Keratinocyte (primary cell): ENCODE results near the gene RMND5A. TPM values are rescaled to one million over a fixed set of nuclear protein-coding genes. Genes with fewer than 3 reads are reported as not detected.

ENCODE experiments used
- DNase-seq: peaks from one replicate; pipeline ENCODE4 v3.0.0-alpha.2; 2011; ENCODE audit warnings: low read depth, missing footprints, low spot score
- FAIRE-seq: peaks from 2 replicates; lab custom pipeline; 2011; peaks lifted over from hg19 to GRCh38; lab: Jason Lieb, UNC
- H2AFZ ChIP-seq: 2 replicates; pipeline ENCODE4 v1.6.0; 2012; ENCODE audit warnings: low read length, control low read depth, inconsistent platforms; ENCODE audit not compliant: control insufficient read depth
- H3K27ac ChIP-seq: 2 replicates; pipeline ENCODE4 v1.5.1; 2011; ENCODE audit warnings: low read length; ENCODE audit not compliant: control insufficient read depth, insufficient read depth
- H3K27me3 ChIP-seq: 3 replicates; pipeline ENCODE4 v1.6.0; 2011; ENCODE audit warnings: low read length; ENCODE audit not compliant: control insufficient read depth, insufficient read depth; ENCODE audit errors: extremely low read depth
- H3K36me3 ChIP-seq, 2 experiments: 2 replicates in 1 of 2; 3 replicates in 1 of 2; pipeline ENCODE4 v1.5.1; 2011; ENCODE audit warnings: low read length in 2 of 2, mild to moderate bottlenecking in 1 of 2; ENCODE audit not compliant: control insufficient read depth in 2 of 2, insufficient read depth in 2 of 2; ENCODE audit errors: extremely low read depth in 1 of 2
- H3K4me1 ChIP-seq: 3 replicates; pipeline ENCODE4 v1.5.1; 2011; ENCODE audit warnings: low read length; ENCODE audit not compliant: control insufficient read depth, insufficient read depth; ENCODE audit errors: extremely low read depth
- H3K4me2 ChIP-seq: 3 replicates; pipeline ENCODE4 v1.6.0; 2011; ENCODE audit warnings: low read depth, low read length; ENCODE audit not compliant: control insufficient read depth, insufficient read depth; ENCODE audit errors: extremely low read depth
- H3K4me3 ChIP-seq, 3 experiments: fragments of 200-600 bp in 1 of 3; sonication (generic) in 1 of 3; 2 replicates in 2 of 3; 3 replicates in 1 of 3; pipeline ENCODE4 v1.5.1; 2011 to 2016; ENCODE audit warnings: low read length in 3 of 3, mild to moderate bottlenecking in 3 of 3, control low read depth in 2 of 3, inconsistent platforms in 1 of 3, low read depth in 1 of 3, mixed read lengths in 1 of 3, mixed run types in 1 of 3, moderate library complexity in 1 of 3; ENCODE audit not compliant: control insufficient read depth in 2 of 3, insufficient read depth in 2 of 3; ENCODE audit errors: extremely low read depth in 1 of 3
- H3K79me2 ChIP-seq: 2 replicates; pipeline ENCODE4 v1.6.0; 2012; ENCODE audit warnings: low read length; ENCODE audit not compliant: control insufficient read depth, insufficient read depth
- H3K9ac ChIP-seq: 3 replicates; pipeline ENCODE4 v1.6.0; 2011; ENCODE audit warnings: low read length; ENCODE audit not compliant: control insufficient read depth, insufficient read depth; ENCODE audit errors: extremely low read depth
- H3K9me1 ChIP-seq: 3 replicates; pipeline ENCODE4 v1.6.0; 2011; ENCODE audit warnings: low read length; ENCODE audit not compliant: control insufficient read depth, insufficient read depth; ENCODE audit errors: extremely low read depth
- H3K9me3 ChIP-seq: 2 replicates; pipeline ENCODE4 v1.5.1; 2012; ENCODE audit warnings: low read depth, low read length; ENCODE audit not compliant: control insufficient read depth
- H4K20me1 ChIP-seq: 3 replicates; pipeline ENCODE4 v1.6.0; 2011; ENCODE audit warnings: low read length; ENCODE audit not compliant: control insufficient read depth, insufficient read depth; ENCODE audit errors: extremely low read depth
- EZH2 ChIP-seq: IDR thresholded peaks from one replicate; pipeline ENCODE4 v1.6.1; 2012; ENCODE audit warnings: inconsistent platforms, mild to moderate bottlenecking, low read length, moderate library complexity
- dilution Hi-C: fragments of 300-500 bp; cut with MboI; formaldehyde crosslinking; loops from one replicate; pipeline ENCODE4 v1.7.0; 2020; ENCODE audit warnings: low sequenced_read_pairs; ENCODE audit not compliant: extremely low pct_ligation_motif_present
- polyA plus RNA-seq, 5 experiments: library from polyadenylated mRNA; depleted of rRNA in 3 of 5; stranded (reverse) in 3 of 5; stranded (forward) in 1 of 5; unstranded in 1 of 5; fragments of >200 nt; gene quantifications; 1 replicate in 1 of 5; 2 replicates in 3 of 5; 3 replicates in 1 of 5; pipeline versions ENCODE4 v1.2.1 to v1.2.3, GENCODE V29; 2011 to 2012; ENCODE audit warnings: missing spikeins in 2 of 5, low read depth in 1 of 5, low replicate concordance in 1 of 5
- TF ChIP-seq, protein P1 (sequence below), 3 experiments: IDR thresholded peaks in 1 of 3; conservative IDR thresholded peaks in 1 of 3; optimal IDR thresholded peaks in 1 of 3; 2 replicates in 2 of 3; 3 replicates in 1 of 3; pipeline versions ENCODE3 to v1.5.1; 2011; ENCODE audit warnings: low read length in 3 of 3, mild to moderate bottlenecking in 3 of 3, moderate library complexity in 2 of 3, control low read depth in 1 of 3, inconsistent platforms in 1 of 3; ENCODE audit not compliant: insufficient read depth in 2 of 3; ENCODE audit errors: extremely low read depth in 1 of 3

The RMND5A gene
- polyA plus RNA-seq, 1 donor (not counting 4 experiments of a cell fraction or from before 2014, with no cell fraction given), result 26.0 TPM

DNA sequence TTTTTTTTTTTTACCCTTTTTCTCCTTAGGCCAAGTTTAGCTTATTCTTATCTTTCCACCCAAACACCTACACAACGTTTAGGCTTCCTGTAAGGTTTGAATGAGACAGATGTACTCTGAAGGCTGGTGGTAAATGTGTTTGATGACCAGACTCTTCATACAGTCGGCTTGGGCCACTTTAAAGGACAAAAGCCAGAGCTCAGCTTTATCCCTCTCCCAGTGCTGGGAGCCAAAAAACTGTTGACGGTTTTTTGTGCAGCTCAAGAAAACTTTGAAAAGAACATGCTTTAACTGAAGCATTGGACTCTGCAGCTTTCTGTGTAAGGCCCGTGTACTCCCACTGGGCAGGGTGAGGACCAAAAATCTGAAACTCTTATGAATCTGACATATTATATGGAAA is 55.2 kb downstream of the RMND5A start:
- Histone ChIP-seq H3K4me2 (no peak overlapping the region), H3K27me3 (no peaks in the 10 kb centered on the region), H4K20me1 (no peaks in the 10 kb centered on the region), H3K9me3 (no peaks in the 10 kb centered on the region), H3K4me1 (no peaks in the 10 kb centered on the region), H3K27ac (no peak overlapping the region), H3K4me3 (no peak overlapping the region), H2AFZ (no peak overlapping the region), H3K9ac (no peak overlapping the region), H3K36me3 (peaks cover 5 to 11% of the 10 kb centered on the region in 2 experiments), H3K9me1 (no peaks in the 10 kb centered on the region), H3K79me2 (no peaks in the 10 kb centered on the region)
- FAIRE-seq (no peak), DNase-seq (no peak)
- dilution Hi-C loops, result no loop called here
- TF ChIP-seq, protein P1, sequence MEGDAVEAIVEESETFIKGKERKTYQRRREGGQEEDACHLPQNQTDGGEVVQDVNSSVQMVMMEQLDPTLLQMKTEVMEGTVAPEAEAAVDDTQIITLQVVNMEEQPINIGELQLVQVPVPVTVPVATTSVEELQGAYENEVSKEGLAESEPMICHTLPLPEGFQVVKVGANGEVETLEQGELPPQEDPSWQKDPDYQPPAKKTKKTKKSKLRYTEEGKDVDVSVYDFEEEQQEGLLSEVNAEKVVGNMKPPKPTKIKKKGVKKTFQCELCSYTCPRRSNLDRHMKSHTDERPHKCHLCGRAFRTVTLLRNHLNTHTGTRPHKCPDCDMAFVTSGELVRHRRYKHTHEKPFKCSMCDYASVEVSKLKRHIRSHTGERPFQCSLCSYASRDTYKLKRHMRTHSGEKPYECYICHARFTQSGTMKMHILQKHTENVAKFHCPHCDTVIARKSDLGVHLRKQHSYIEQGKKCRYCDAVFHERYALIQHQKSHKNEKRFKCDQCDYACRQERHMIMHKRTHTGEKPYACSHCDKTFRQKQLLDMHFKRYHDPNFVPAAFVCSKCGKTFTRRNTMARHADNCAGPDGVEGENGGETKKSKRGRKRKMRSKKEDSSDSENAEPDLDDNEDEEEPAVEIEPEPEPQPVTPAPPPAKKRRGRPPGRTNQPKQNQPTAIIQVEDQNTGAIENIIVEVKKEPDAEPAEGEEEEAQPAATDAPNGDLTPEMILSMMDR (optimal IDR thresholded peaks at IDR 0.05 in 1 of 3, IDR thresholded peaks at IDR 0.05 in 1 of 3, conservative IDR thresholded peaks at IDR 0.05 in 1 of 3; ENCODE audit: extremely low read depth in 1 of 3, insufficient read depth in 2 of 3, low read length in 3 of 3), result no peak
- TF ChIP-seq EZH2, result no peak

GRCh38 chr2:86776532-86776931 is 56.4 kb downstream of the RMND5A start:
- H3K36me3 ChIP-seq, result peaks cover 5 to 10% of the 10 kb centered on the region in 2 experiments
- H3K4me2 ChIP-seq, result no peak overlapping the region
- H3K79me2 ChIP-seq, result no peaks in the 10 kb centered on the region
- no peaks in the 10 kb centered on the region for H3K9me3 ChIP-seq
- no peaks in the 10 kb centered on the region for H4K20me1 ChIP-seq
- no peak overlapping the region for H2AFZ ChIP-seq
- no peak overlapping the region for H3K9ac ChIP-seq
- DNase-seq (no peak), FAIRE-seq (no peak)
- no peaks in the 10 kb centered on the region for H3K4me1 ChIP-seq
- dilution Hi-C loops, result no loop called here
- H3K27me3 ChIP-seq, result no peaks in the 10 kb centered on the region
- no peak for TF ChIP-seq EZH2
- TF ChIP-seq, protein P1 (optimal IDR thresholded peaks at IDR 0.05 in 1 of 3, IDR thresholded peaks at IDR 0.05 in 1 of 3, conservative IDR thresholded peaks at IDR 0.05 in 1 of 3; ENCODE audit: extremely low read depth in 1 of 3, insufficient read depth in 2 of 3, low read length in 3 of 3), result no peak
- H3K4me3 ChIP-seq, result no peak overlapping the region
- H3K27ac ChIP-seq, result no peak overlapping the region
- no peaks in the 10 kb centered on the region for H3K9me1 ChIP-seq
